GM12878 (cell line): Measurements from ENCODE around the gene FAM200A. TPM values are rescaled to one million over a fixed set of nuclear protein-coding genes. Genes with fewer than 3 reads are reported as not detected.

Experiments
- ATAC-seq: fragments of 200-7000 bp; cut with Tn5 transposase; 3 replicates; pipeline ENCODE4 v1.9.1; 2020; ENCODE audit warnings: mild to moderate bottlenecking, moderate library complexity
- BruUV-seq: library from RNA; stranded (reverse); fragments of 400-500 nt; replicated peaks from 2 replicates; lab custom pipeline; 2021; lab: Mats Ljungman, UMichigan
- CTCF ChIA-PET: fragments of 300-600 bp; sonication (Branson Sonifier 250); formaldehyde crosslinking; extraction: SDS; loops from one replicate; lab custom pipeline; 2021; ENCODE audit warnings: inconsistent platforms; lab: Yijun Ruan, JAX
- POLR2A ChIA-PET: fragments of 350-600 bp; formaldehyde crosslinking; extraction: SDS; loops from one replicate; lab custom pipeline; 2021; ENCODE audit warnings: inconsistent platforms; lab: Charles Lee
- RAD21 ChIA-PET: fragments of 300-600 bp; sonication (Branson Sonifier 250); formaldehyde crosslinking; loops from one replicate; lab custom pipeline; 2023; ENCODE audit warnings: antibody characterized with exemption; ENCODE audit not compliant: unreplicated experiment; lab: Charles Lee
- SMC1A ChIA-PET: fragments of 300-600 bp; sonication (Branson Sonifier 250); formaldehyde crosslinking; loops from one replicate; lab custom pipeline; 2023; ENCODE audit not compliant: unreplicated experiment, uncharacterized antibody; lab: Charles Lee
- DNase-seq: peaks from one replicate; pipeline ENCODE4 v3.0.0-alpha.2; 2011; ENCODE audit warnings: low read depth, low spot score
- FAIRE-seq: peaks from 3 replicates; lab custom pipeline; 2011; peaks lifted over from hg19 to GRCh38; lab: Jason Lieb, UNC
- H2AFZ ChIP-seq: 2 replicates; pipeline ENCODE4 v1.6.0; 2011; ENCODE audit warnings: low read depth, low read length, control low read depth; ENCODE audit not compliant: control insufficient read depth
- H3K27ac ChIP-seq: 2 replicates; pipeline ENCODE4 v1.5.1; 2011; ENCODE audit warnings: control low read depth; ENCODE audit not compliant: control insufficient read depth, insufficient read depth
- H3K27me3 ChIP-seq, 2 experiments: replicated peaks in 1 of 2; 2 replicates each; pipeline versions ENCODE4 v1.6.0 to v1.6.1; 2011; ENCODE audit warnings: low read length in 1 of 2; ENCODE audit not compliant: control insufficient read depth in 2 of 2, insufficient read depth in 2 of 2
- H3K36me3 ChIP-seq, 2 experiments: 2 replicates each; pipeline ENCODE4 v1.5.1; 2011; ENCODE audit warnings: low read length in 1 of 2; ENCODE audit not compliant: control insufficient read depth in 2 of 2, insufficient read depth in 2 of 2
- H3K4me1 ChIP-seq: 2 replicates; pipeline ENCODE4 v1.6.1; 2011; ENCODE audit warnings: mild to moderate bottlenecking, low read length, moderate library complexity, mixed read lengths; ENCODE audit not compliant: control insufficient read depth, insufficient read depth
- H3K4me2 ChIP-seq: 2 replicates; pipeline ENCODE4 v1.6.0; 2011; ENCODE audit warnings: control low read depth; ENCODE audit not compliant: control insufficient read depth, insufficient read depth
- H3K4me3 ChIP-seq: fragments of 200-600 bp; sonication (generic); 2 replicates; pipeline ENCODE4 v1.5.1; 2016
- H3K79me2 ChIP-seq: 2 replicates; pipeline ENCODE4 v1.6.0; 2011; ENCODE audit warnings: low read length; ENCODE audit not compliant: control insufficient read depth, insufficient read depth
- H3K9ac ChIP-seq: 2 replicates; pipeline ENCODE4 v1.8.0; 2011; ENCODE audit warnings: low read length, control low read depth, mixed read lengths; ENCODE audit not compliant: control insufficient read depth, insufficient read depth
- H3K9me3 ChIP-seq: replicated peaks from 3 replicates; pipeline ENCODE4 v1.5.1; 2011; ENCODE audit warnings: mild to moderate bottlenecking, low read length; ENCODE audit not compliant: control insufficient read depth, insufficient read depth
- H4K20me1 ChIP-seq: 2 replicates; pipeline ENCODE4 v1.6.0; 2011; ENCODE audit not compliant: control insufficient read depth, insufficient read depth
- ASH2L ChIP-seq: fragments of 300-600, 200-600 bp; sonication (generic); IDR thresholded peaks from 2 replicates; pipeline ENCODE4 v1.6.1; 2017; ENCODE audit warnings: low read depth, mild to moderate bottlenecking, borderline replicate concordance
- CEBPB ChIP-seq, 2 experiments: fragments of 150-350 bp in 1 of 2; IDR thresholded peaks; 2 replicates each; pipeline ENCODE4 v1.6.1; 2012 to 2014; ENCODE audit warnings: low read depth in 2 of 2, low read length in 2 of 2, borderline replicate concordance in 1 of 2, inconsistent platforms in 1 of 2
- JUNB ChIP-seq: IDR thresholded peaks from 2 replicates; pipeline ENCODE4 v1.6.1; 2016; ENCODE audit warnings: antibody characterized with exemption, mild to moderate bottlenecking
- MEF2A ChIP-seq: IDR thresholded peaks from 2 replicates; pipeline ENCODE4 v1.6.1; 2011; ENCODE audit warnings: low read depth, mild to moderate bottlenecking, low read length, moderate library complexity; ENCODE audit not compliant: insufficient read depth
- MLLT1 ChIP-seq: fragments of 450-650 bp; IDR thresholded peaks from 2 replicates; pipeline ENCODE4 v1.6.1; 2016; ENCODE audit warnings: mild to moderate bottlenecking
- RB1 ChIP-seq: fragments of 450-650 bp; formaldehyde crosslinking; IDR thresholded peaks from 2 replicates; pipeline ENCODE4 v1.6.1; 2017; ENCODE audit warnings: mild to moderate bottlenecking, borderline replicate concordance
- RBBP5 ChIP-seq: fragments of 200-600 bp; sonication (generic); conservative IDR thresholded peaks from 2 replicates; pipeline ENCODE4 v1.6.1; 2016
- RFX5 ChIP-seq: IDR thresholded peaks from 2 replicates; pipeline ENCODE4 v1.6.1; 2011; ENCODE audit warnings: low read depth, low read length, improper control_type of control experiment
- RUNX3 ChIP-seq: IDR thresholded peaks from 2 replicates; pipeline ENCODE4 v1.6.1; 2012; ENCODE audit warnings: low read length, inconsistent platforms
- YBX1 ChIP-seq: fragments of 450-650 bp; IDR thresholded peaks from 2 replicates; pipeline ENCODE4 v1.6.1; 2016; ENCODE audit warnings: antibody characterized with exemption
- ZNF384 ChIP-seq: IDR thresholded peaks from 2 replicates; pipeline ENCODE4 v1.6.1; 2012; ENCODE audit warnings: low read depth, mild to moderate bottlenecking, low read length, improper control_type of control experiment, borderline replicate concordance
- WGBS: methylation state at CpG from one replicate; pipeline ENCODE4 v1.1.6; 2016; ENCODE audit warnings: low lambda C conversion rate; ENCODE audit not compliant: insufficient replicate concordance, insufficient coverage; ENCODE audit errors: missing lambda C conversion rate; 5-methylcytosine and 5-hydroxymethylcytosine counted together
- in situ Hi-C: fragments of 300-500 bp; cut with MboI; formaldehyde crosslinking; loops from 9 replicates; pipeline ENCODE4 v1.14.3; 2018; ENCODE audit warnings: mixed read lengths
- intact Hi-C: fragments of 100-400 bp; cut with micrococcal nuclease; formaldehyde crosslinking; loops from one replicate; pipeline ENCODE4 v1.14.2; 2022; ENCODE audit not compliant: unreplicated experiment
- polyA plus RNA-seq, 11 experiments: library from polyadenylated mRNA; depleted of rRNA in 4 of 11; unstranded in 6 of 11; stranded (reverse) in 5 of 11; fragments of >200 nt; fragmentation: Nextera tagmentation in 4 of 11; fragmentation: Illumina TruSeq in 1 of 11; extraction: Ambion mirVana in 4 of 11; extraction: Trizol in 1 of 11; gene quantifications; 1 replicate in 1 of 11; 2 replicates in 10 of 11; pipeline versions ENCODE4 v1.2.1 to v1.2.3, GENCODE V29; 2011 to 2016; ENCODE audit warnings: inconsistent platforms in 2 of 11, missing spikeins in 2 of 11, low read depth in 1 of 11
- total RNA-seq, 4 experiments: library from RNA; depleted of rRNA in 3 of 4; stranded (reverse); fragments of >200 nt in 3 of 4; fragmentation: Illumina TruSeq in 1 of 4; extraction: Trizol in 1 of 4; gene quantifications; 2 replicates each; pipeline versions ENCODE4 v1.2.1 to v1.2.3, GENCODE V29; 2013 to 2021
- TF ChIP-seq, protein P1 (sequence below): IDR thresholded peaks from 2 replicates; pipeline ENCODE4 v1.6.1; 2011; ENCODE audit warnings: low read depth, low read length, improper control_type of control experiment, borderline replicate concordance
- TF ChIP-seq, protein P2 (sequence below): fragments of 450-650 bp; IDR thresholded peaks from 2 replicates; pipeline ENCODE4 v1.6.1; 2017; ENCODE audit warnings: borderline replicate concordance

FAM200A gene
- total and polyA plus RNA-seq, 10 of the 15 experiments (the other 5 are each of a cell fraction or from before 2014, with no cell fraction given), result 2.7 to 9.0 (median 6.5) TPM

GRCh38 chr7:99594948-99595745 is 43.2 kb upstream of the FAM200A start:
- no peak overlapping the region for H2AFZ ChIP-seq
- WGBS, result 69% methylated on average over 7 of the region's 7 CpGs
- H3K9ac ChIP-seq, result no peak overlapping the region
- CTCF ChIA-PET, result no interaction called here
- DNase-seq (no peak), ATAC-seq (no peak)
- no peaks in the 10 kb centered on the region for H3K27me3 ChIP-seq
- TF ChIP-seq ASH2L (no peak), ZNF384 (no peak), CEBPB (IDR thresholded peaks at IDR 0.05; ENCODE audit: borderline replicate concordance in 1 of 2, low read depth in 2 of 2, low read length in 2 of 2) (no peak), YBX1 (no peak), RUNX3 (no peak), MLLT1 (no peak), RB1 (no peak), RBBP5 (no peak), MEF2A (no peak), JUNB (no peak), RFX5 (no peak)
- TF ChIP-seq, protein P1, sequence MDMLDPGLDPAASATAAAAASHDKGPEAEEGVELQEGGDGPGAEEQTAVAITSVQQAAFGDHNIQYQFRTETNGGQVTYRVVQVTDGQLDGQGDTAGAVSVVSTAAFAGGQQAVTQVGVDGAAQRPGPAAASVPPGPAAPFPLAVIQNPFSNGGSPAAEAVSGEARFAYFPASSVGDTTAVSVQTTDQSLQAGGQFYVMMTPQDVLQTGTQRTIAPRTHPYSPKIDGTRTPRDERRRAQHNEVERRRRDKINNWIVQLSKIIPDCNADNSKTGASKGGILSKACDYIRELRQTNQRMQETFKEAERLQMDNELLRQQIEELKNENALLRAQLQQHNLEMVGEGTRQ, result no peak
- TF ChIP-seq, protein P2, sequence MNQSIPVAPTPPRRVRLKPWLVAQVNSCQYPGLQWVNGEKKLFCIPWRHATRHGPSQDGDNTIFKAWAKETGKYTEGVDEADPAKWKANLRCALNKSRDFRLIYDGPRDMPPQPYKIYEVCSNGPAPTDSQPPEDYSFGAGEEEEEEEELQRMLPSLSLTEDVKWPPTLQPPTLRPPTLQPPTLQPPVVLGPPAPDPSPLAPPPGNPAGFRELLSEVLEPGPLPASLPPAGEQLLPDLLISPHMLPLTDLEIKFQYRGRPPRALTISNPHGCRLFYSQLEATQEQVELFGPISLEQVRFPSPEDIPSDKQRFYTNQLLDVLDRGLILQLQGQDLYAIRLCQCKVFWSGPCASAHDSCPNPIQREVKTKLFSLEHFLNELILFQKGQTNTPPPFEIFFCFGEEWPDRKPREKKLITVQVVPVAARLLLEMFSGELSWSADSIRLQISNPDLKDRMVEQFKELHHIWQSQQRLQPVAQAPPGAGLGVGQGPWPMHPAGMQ, result no peak
- TF ChIP-seq, all 136 proteins: peak for 0
- no peaks in the 10 kb centered on the region for H3K9me3 ChIP-seq
- H3K4me1 ChIP-seq, result no peaks in the 10 kb centered on the region
- ChIA-PET SMC1A (no interaction called here), RAD21 (no interaction called here), POLR2A (no interaction called here)
- no peak overlapping the region for H3K27ac ChIP-seq
- intact Hi-C loops (no loop called here), in situ Hi-C loops (no loop called here)
- no peaks in the 10 kb centered on the region for H3K36me3 ChIP-seq
- H3K4me3 ChIP-seq, result no peak overlapping the region
- no peak for FAIRE-seq
- no peaks in the 10 kb centered on the region for H3K79me2 ChIP-seq
- no peak overlapping the region for H3K4me2 ChIP-seq
- no TSS peak for BruUV-seq
- H4K20me1 ChIP-seq, result no peaks in the 10 kb centered on the region
